Raji (cell line): ENCODE measurements around the gene LSM2.

ENCODE experiments used
- POLR2A ChIP-seq: IDR thresholded peaks from 2 replicates; pipeline ENCODE4 v1.6.1; 2011; ENCODE audit warnings: low read depth, low read length, control low read depth; ENCODE audit not compliant: insufficient read depth

The LSM2 gene

GRCh38 chr6:31797588-31797987 is 9.2 kb downstream of the LSM2 start:
- TF ChIP-seq POLR2A = no peak

GRCh38 chr6:31796993-31797385 is 9.8 kb downstream of the LSM2 start:
- no peak for TF ChIP-seq POLR2A

- peak; percentile 61 for TF ChIP-seq POLR2A
These were observed 11.0 kb downstream of the LSM2 start, which contains the start of gene VARS1 for GRCh38 chr6:31795616-31796298. Gene VARS1 (minus strand): TSS chr6:31795752. CDS start chr6:31795217, 535 bp downstream.

DNA sequence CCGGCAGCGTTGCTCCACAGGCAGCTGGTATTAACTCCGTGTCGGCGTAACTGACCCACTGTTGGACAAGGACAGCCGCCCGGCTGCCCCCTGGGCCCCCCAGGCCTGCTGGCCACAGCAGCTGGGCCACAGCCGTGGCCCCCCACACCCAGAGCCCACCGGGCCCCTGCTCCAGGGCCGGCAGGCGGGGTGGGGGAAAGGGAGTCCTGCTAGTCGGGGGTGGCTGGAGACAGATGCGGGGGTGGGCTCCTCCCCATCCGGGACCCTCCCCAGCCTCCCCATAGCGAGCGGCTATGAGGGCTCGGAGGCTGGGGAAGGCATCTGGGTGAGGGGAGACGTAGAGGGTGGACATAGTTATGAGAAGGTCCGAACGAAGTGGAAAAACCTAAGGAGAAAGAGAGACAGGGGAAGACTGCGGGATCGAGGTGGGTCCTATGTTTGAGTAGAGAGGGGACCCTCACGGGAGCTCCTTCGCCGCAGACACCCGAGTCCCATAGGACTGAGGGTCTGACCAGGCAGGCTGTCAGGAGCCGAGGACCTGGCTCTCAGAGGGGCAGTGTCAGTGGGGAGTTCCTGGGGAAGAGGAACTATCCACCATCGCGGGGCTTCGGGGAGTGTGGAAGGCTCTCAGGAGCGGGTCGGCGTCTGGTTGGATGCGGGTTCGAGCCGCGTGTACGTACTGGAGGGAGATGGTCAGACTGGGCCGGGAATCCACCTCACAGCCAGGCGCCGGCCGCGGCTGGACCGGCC is 11.7 kb downstream of the LSM2 start:
- TF ChIP-seq POLR2A = no peak

DNA sequence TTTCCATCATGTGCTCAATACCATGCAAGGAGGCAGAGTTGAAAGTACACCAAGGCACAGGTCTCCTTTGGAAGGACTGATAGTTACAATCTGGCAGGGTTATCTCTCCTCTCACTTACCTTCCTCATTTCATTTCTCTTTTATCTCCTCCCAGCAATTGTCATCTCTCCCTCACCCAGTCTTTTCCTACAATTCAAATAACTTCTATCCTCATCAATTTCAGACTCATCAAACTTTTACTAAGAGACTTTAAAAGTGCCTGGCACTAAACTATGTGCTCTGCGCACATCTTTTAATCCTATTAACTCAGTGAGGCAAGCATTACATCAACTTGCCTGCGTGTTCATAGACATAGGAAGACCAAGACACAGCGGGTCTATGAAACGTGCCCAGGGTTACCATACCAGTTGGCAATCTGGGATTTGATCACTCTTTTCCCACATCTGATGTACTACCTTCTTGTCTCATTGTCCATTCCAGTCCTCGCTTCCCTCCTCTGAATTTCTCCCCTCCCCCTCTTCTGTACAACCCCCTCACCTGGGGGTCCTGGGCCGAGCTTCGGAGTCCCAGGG is 12.4 kb downstream of the LSM2 start:
- TF ChIP-seq POLR2A = peak; percentile 18; the same call in 1 of the 2 replicates

GRCh38 chr6:31792761-31793171 is 14.0 kb downstream of the LSM2 start:
- TF ChIP-seq POLR2A = no peak

- no peak for TF ChIP-seq POLR2A
These were observed 14.7 kb downstream of the LSM2 start for GRCh38 chr6:31792090-31792374.

DNA sequence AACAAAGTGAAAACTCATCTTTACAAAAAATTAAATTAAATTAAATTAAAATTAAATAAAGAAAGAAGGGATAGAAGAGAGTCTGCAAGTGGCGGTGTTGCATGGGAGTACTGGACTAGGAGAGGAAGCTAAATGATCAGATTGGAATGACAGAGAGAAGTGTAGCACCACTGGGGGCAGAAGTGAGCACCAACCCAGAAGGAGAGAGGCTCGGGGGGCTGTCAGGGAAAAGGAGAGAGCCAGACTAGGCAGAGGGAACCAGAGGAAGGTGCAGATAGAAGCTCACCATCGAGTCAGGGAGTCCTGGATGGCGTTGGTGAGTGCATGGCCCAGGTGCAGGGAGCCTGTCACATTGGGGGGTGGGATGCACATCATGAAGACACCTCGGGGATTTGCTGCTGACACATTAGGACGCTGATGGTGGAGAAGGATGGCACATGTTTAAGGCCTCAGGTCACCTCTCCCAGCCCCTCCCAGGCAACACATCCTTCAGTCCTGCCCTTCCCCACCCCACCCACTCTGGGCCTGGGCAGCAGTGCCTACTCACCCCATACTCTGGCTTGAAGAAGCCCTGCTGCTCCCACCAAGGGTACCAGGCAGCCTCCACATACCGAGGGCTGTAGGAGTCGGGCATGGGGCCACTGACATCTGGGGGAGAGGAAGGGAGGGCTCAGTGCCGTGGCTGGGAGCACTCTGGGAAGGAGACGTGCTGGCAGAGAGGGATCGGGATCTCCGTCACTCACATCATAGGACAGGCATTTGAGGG is 15.3 kb downstream of the LSM2 start:
- no peak for TF ChIP-seq POLR2A

GRCh38 chr6:31785475-31785874 is 21.3 kb downstream of the LSM2 start:
- TF ChIP-seq POLR2A = no peak

- TF ChIP-seq POLR2A = no peak
These were observed 22.5 kb downstream of the LSM2 start for GRCh38 chr6:31784098-31784925.

DNA sequence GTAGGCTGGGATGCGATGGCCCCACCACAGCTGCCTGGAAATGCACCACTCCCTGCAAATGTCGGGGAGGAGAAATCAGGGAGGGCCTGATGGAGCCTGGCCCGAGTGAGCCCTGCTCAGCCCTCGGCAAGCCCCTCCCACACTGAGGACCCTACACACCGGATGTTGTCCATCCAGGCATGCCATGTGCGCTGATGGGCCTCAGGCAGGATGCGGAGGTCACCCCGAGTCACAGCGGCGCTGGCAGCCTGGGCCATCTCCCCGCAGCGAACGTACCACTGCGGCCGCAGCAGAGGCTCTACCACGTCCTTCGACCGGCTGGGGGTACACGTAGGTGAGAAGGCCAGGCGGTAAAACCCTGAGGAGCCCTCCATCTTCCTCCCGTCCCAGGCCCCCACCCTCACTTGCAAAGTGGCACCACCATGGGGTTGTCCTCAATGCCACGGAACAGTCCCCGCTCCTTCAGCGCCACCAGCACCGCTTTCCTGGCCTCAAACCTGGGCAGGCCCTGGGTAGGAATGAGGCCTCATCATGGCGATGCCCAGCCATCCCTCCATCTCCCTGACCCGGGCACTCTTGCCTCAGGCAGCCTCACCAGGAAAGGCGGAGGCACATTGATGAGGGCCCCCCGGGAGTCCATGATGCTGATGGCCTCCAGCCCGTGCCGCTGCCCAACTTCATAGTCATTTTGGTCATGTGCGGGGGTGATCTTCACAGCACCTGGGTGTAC is 24.5 kb downstream of the LSM2 start:
- TF ChIP-seq POLR2A = no peak

- TF ChIP-seq POLR2A = no peak
These were observed 25.3 kb downstream of the LSM2 start for GRCh38 chr6:31781244-31782125.
